K562 (cell line): ENCODE data around the gene ITPR1. TPM values are rescaled to one million over a fixed set of nuclear protein-coding genes. Genes with fewer than 3 reads are reported as not detected.

Experiments
- ATAC-seq: fragments of 200-7000 bp; cut with Tn5 transposase; 3 replicates; pipeline ENCODE4 v1.9.1; 2020; ENCODE audit warnings: moderate library complexity
- BruUV-seq: library from RNA; stranded (reverse); fragments of 400-500 nt; replicated peaks from 2 replicates; lab custom pipeline; 2021; lab: Mats Ljungman, UMichigan
- CTCF ChIA-PET: fragments of 300-600 bp; formaldehyde crosslinking; extraction: SDS; loops from one replicate; lab custom pipeline; 2021; ENCODE audit warnings: low intra/inter-chr PET ratio; lab: Yijun Ruan, JAX
- POLR2A ChIA-PET: fragments of 300-600, 350-650 bp; sonication (Branson Sonifier 250); formaldehyde crosslinking; extraction: SDS; loops from one replicate; lab custom pipeline; 2021; ENCODE audit warnings: antibody characterized with exemption, inconsistent platforms; lab: Yijun Ruan, JAX
- DNase-seq, 4 experiments: peaks; one replicate each; pipeline versions ENCODE4 v3.0.0 to v3.0.0-alpha.2; 2011 to 2018; ENCODE audit warnings: low spot score in 3 of 4, mixed read lengths in 3 of 4; ENCODE audit errors: extremely low read depth in 1 of 4
- FAIRE-seq: peaks from 2 replicates; lab custom pipeline; 2011; peaks lifted over from hg19 to GRCh38; lab: Jason Lieb, UNC
- H2AFZ ChIP-seq: 2 replicates; pipeline ENCODE4 v1.6.0; 2011; ENCODE audit warnings: low read depth, low read length, control low read depth, inconsistent platforms
- H3K27ac ChIP-seq: fragments of 200-600 bp; 3 replicates; pipeline ENCODE4 v1.8.0; 2011; ENCODE audit warnings: low read depth, mild to moderate bottlenecking, control low read depth, inconsistent platforms, low read length, moderate library complexity, mixed read lengths; ENCODE audit errors: extremely low read depth
- H3K27me3 ChIP-seq, 2 experiments: fragments of 300-600 bp in 1 of 2; 2 replicates in 1 of 2; 3 replicates in 1 of 2; pipeline versions ENCODE4 v1.6.0 to v1.8.0; 2011; ENCODE audit warnings: inconsistent platforms in 2 of 2, low read length in 2 of 2, mild to moderate bottlenecking in 1 of 2, mixed read lengths in 1 of 2, moderate library complexity in 1 of 2; ENCODE audit not compliant: control insufficient read depth in 2 of 2, insufficient read depth in 2 of 2
- H3K36me3 ChIP-seq: fragments of 300-600 bp; 3 replicates; pipeline ENCODE4 v1.8.0; 2011; ENCODE audit warnings: mild to moderate bottlenecking, low read length, inconsistent platforms; ENCODE audit not compliant: control insufficient read depth, insufficient read depth
- H3K4me1 ChIP-seq, 2 experiments: fragments of 200-600 bp in 1 of 2; replicated peaks in 1 of 2; 2 replicates in 1 of 2; 3 replicates in 1 of 2; pipeline versions ENCODE4 v1.5.1 to v1.8.0; 2011; ENCODE audit warnings: inconsistent platforms in 2 of 2, low read length in 2 of 2, mild to moderate bottlenecking in 1 of 2, mixed read lengths in 1 of 2, moderate library complexity in 1 of 2; ENCODE audit not compliant: control insufficient read depth in 2 of 2, insufficient read depth in 2 of 2
- H3K4me2 ChIP-seq: 2 replicates; pipeline ENCODE4 v1.6.1; 2011; ENCODE audit warnings: low read length, control low read depth, inconsistent platforms, mixed read lengths; ENCODE audit not compliant: insufficient read depth
- H3K4me3 ChIP-seq: fragments of 200-600 bp; sonication (generic), shearing (Covaris generic); 2 replicates; pipeline ENCODE4 v1.5.1; 2016; ENCODE audit warnings: control low read depth, inconsistent platforms
- H3K79me2 ChIP-seq: fragments of 200-600 bp; 3 replicates; pipeline ENCODE4 v1.8.0; 2011; ENCODE audit warnings: low read length, inconsistent platforms; ENCODE audit not compliant: control insufficient read depth, insufficient read depth
- H3K9ac ChIP-seq, 2 experiments: 2 replicates each; pipeline versions ENCODE4 v1.6.0 to v1.6.1; 2011; ENCODE audit warnings: low read depth in 2 of 2, low read length in 2 of 2, control low read depth in 1 of 2, inconsistent platforms in 1 of 2, mild to moderate bottlenecking in 1 of 2, mixed read lengths in 1 of 2; ENCODE audit not compliant: insufficient read depth in 1 of 2
- H3K9me1 ChIP-seq: one replicate; pipeline ENCODE4 v1.6.0; 2011; ENCODE audit warnings: inconsistent platforms, mild to moderate bottlenecking, low read length, moderate library complexity; ENCODE audit not compliant: control insufficient read depth, insufficient read depth
- H3K9me3 ChIP-seq: replicated peaks from 2 replicates; pipeline ENCODE4 v1.5.1; 2011; ENCODE audit warnings: low read depth, low read length, inconsistent platforms; ENCODE audit not compliant: control insufficient read depth, insufficient read depth
- H4K20me1 ChIP-seq: replicated peaks from 2 replicates; pipeline ENCODE4 v1.6.1; 2011; ENCODE audit warnings: low read length, inconsistent platforms, mixed read lengths; ENCODE audit not compliant: control insufficient read depth, insufficient read depth
- CBX1 ChIP-seq: sonication (generic); IDR thresholded peaks from 2 replicates; pipeline ENCODE4 v1.6.1; 2016; ENCODE audit warnings: antibody characterized with exemption, low read depth, mild to moderate bottlenecking
- FUS ChIP-seq: fragments of 200-400 bp; formaldehyde crosslinking; optimal IDR thresholded peaks from 2 replicates; pipeline ENCODE3; 2017; ENCODE audit warnings: low read depth, low read length
- GTF2E2 ChIP-seq: fragments of 200-800 bp; sonication (Bioruptor generic); IDR thresholded peaks from 2 replicates; pipeline ENCODE4 v1.6.1; 2016; ENCODE audit warnings: missing genetic modification characterization, missing compliant biosample characterization
- KAT2B ChIP-seq: IDR thresholded peaks from one replicate; pipeline ENCODE4 v1.6.1; 2012; ENCODE audit warnings: low read depth, mild to moderate bottlenecking, control low read depth, inconsistent platforms, low read length, moderate library complexity
- NCOA1 ChIP-seq: fragments of 450-650 bp; IDR thresholded peaks from 2 replicates; pipeline ENCODE4 v1.6.1; 2016; ENCODE audit warnings: low read depth
- PRMT5 ChIP-seq: sonication (generic); formaldehyde crosslinking; IDR thresholded peaks from 2 replicates; pipeline ENCODE4 v1.5.0; 2020; ENCODE audit warnings: missing genetic modification reagents
- SLC30A9 ChIP-seq: fragments of 250-450 bp; sonication (Bioruptor Pico); IDR thresholded peaks from 2 replicates; pipeline ENCODE4 v1.8.0; 2022; ENCODE audit warnings: mild to moderate bottlenecking, moderate library complexity
- SMAD3 ChIP-seq: fragments of 450-650 bp; formaldehyde crosslinking; conservative IDR thresholded peaks from 2 replicates; pipeline ENCODE4 v1.4.0; 2020; ENCODE audit warnings: mild to moderate bottlenecking
- SMARCB1 ChIP-seq: IDR thresholded peaks from 2 replicates; pipeline ENCODE4 v1.6.1; 2011; ENCODE audit warnings: improper control_type of control experiment, low read depth; ENCODE audit not compliant: insufficient read length
- SREBF2 ChIP-seq: sonication (generic); formaldehyde crosslinking; IDR thresholded peaks from 2 replicates; pipeline ENCODE4 v1.4.0; 2020; ENCODE audit warnings: mild to moderate bottlenecking, missing genetic modification reagents
- ZBTB7A ChIP-seq: IDR thresholded peaks from 2 replicates; pipeline ENCODE4 v1.6.1; 2011; ENCODE audit warnings: low read depth, mild to moderate bottlenecking, low read length, moderate library complexity, borderline replicate concordance; ENCODE audit not compliant: control insufficient read depth
- ZNF224 ChIP-seq: sonication (generic); formaldehyde crosslinking; IDR thresholded peaks from 2 replicates; pipeline ENCODE4 v1.8.0; 2022; ENCODE audit warnings: mild to moderate bottlenecking, missing genetic modification reagents
- WGBS: fragments of 100-300 bp; shearing (Covaris generic); methylation state at CpG from one replicate; pipeline ENCODE4 v1.1.6; 2016; ENCODE audit warnings: low coverage, mixed read lengths; ENCODE audit not compliant: insufficient coverage; ENCODE audit errors: missing lambda C conversion rate; 5-methylcytosine and 5-hydroxymethylcytosine counted together
- in situ Hi-C: fragments of 300-500 bp; cut with MboI; formaldehyde crosslinking; loops from 4 replicates; pipeline ENCODE4 v1.15.0; 2018; ENCODE audit warnings: inconsistent platforms, mixed read lengths
- intact Hi-C: fragments of 100-400 bp; cut with micrococcal nuclease; formaldehyde crosslinking; loops from 2 replicates; pipeline ENCODE4 v1.14.2; 2022
- polyA plus RNA-seq, 8 experiments: library from polyadenylated mRNA; depleted of rRNA in 4 of 8; stranded (reverse) in 5 of 8; unstranded in 3 of 8; fragments of >200 nt; fragmentation: Nextera tagmentation in 2 of 8; fragmentation: Illumina TruSeq in 1 of 8; extraction: Ambion mirVana in 2 of 8; extraction: Trizol in 1 of 8; gene quantifications; 2 replicates each; pipeline versions ENCODE4 v1.2.1 to v1.2.3, GENCODE V29; 2011 to 2014; ENCODE audit warnings: inconsistent platforms in 1 of 8, missing spikeins in 1 of 8
- total RNA-seq, 7 experiments: library from RNA; depleted of rRNA in 6 of 7; stranded (reverse); fragments of >200 nt in 6 of 7; fragmentation: Illumina TruSeq in 2 of 7; extraction: Trizol in 2 of 7; gene quantifications; 2 replicates each; pipeline versions ENCODE4 v1.2.1 to v1.2.3, GENCODE V29; 2011 to 2021; ENCODE audit warnings: low replicate concordance in 1 of 7
- TF ChIP-seq, protein P1 (sequence below): fragments of 450-650 bp; IDR thresholded peaks from 2 replicates; pipeline ENCODE4 v1.7.1; 2018; ENCODE audit warnings: mild to moderate bottlenecking, low read depth; ENCODE audit not compliant: partially characterized antibody
- TF ChIP-seq, protein P2 (sequence below): fragments of 450-650 bp; IDR thresholded peaks from 2 replicates; pipeline ENCODE4 v1.6.1; 2017; ENCODE audit warnings: antibody characterized with exemption
- TF ChIP-seq, protein P3 (sequence below): fragments of 450-650 bp; IDR thresholded peaks from 2 replicates; pipeline ENCODE4 v1.6.1; 2016; ENCODE audit warnings: missing biosample characterization, missing genetic modification characterization
- TF ChIP-seq, protein P4 (sequence below): sonication (generic); formaldehyde crosslinking; IDR thresholded peaks from 2 replicates; pipeline ENCODE4 v1.8.0; 2022; ENCODE audit warnings: mild to moderate bottlenecking, missing genetic modification reagents

ITPR1 gene
- total and polyA plus RNA-seq, 9 of the 15 experiments (the other 6 are each of a cell fraction or from before 2014, with no cell fraction given) = 22.4 to 40.0 (median 27.4) TPM

DNA sequence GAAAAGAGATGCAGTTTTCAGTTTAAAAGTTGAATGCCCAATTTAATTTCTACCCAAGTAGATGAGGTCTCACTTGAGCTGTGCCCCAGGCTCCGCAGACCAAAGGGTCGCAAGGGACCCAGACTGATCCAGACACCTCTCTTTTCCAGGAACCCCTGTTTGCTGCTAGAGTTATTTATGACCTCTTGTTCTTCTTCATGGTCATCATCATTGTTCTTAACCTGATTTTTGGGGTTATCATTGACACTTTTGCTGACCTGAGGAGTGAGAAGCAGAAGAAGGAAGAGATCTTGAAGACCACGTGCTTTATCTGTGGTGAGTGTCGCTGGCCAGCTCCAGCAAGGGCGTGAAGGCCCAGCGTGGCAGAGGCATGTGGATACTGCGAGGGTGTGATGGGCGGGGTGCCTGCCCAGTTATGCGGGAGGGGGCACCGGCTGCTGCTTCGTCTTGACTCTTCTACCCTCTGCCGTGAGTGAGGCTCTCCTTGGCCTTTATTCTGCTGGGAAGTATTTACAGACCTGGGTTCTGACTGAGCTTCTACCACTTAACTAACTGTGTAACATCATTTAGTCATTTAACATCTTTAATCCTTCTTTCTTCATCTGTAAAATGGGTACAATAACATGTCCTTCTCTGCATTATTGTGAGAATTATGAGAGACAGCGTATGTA lies 321.9 kb downstream of the ITPR1 start:
- peak in 3 of 4 experiments; percentile 62 to 70 (median 62) for DNase-seq
- H2AFZ ChIP-seq = peak overlapping the region; percentile 75
- H3K27me3 ChIP-seq = no peaks in the 10 kb centered on the region
- peak overlapping the region; percentile 79 to 88 for H3K9ac ChIP-seq
- H3K79me2 ChIP-seq = peaks cover 54% of the 10 kb centered on the region
- peak overlapping the region; percentile 75 for H3K4me2 ChIP-seq
- WGBS = 24% methylated on average over 13 of the region's 13 CpGs
- H3K4me3 ChIP-seq = peak overlapping the region; percentile 39
- TSS peak; percentile 66 for BruUV-seq
- no peaks in the 10 kb centered on the region for H4K20me1 ChIP-seq
- ChIA-PET CTCF (no interaction called here), POLR2A (interaction anchor here (0.6 to 4.9 kb wide), 19 partner anchors 8 to 322 kb away, joined by 3 to 61 read pairs (median 4); partner anchors contain the start of gene ITPR1)
- H3K36me3 ChIP-seq = peaks cover 42% of the 10 kb centered on the region
- H3K9me1 ChIP-seq = no peaks in the 10 kb centered on the region
- in situ Hi-C loops = loop anchor here (5.0 kb wide), 2 partner anchors 93 to 162 kb away; partner anchors contain the start of gene BHLHE40
- no peak for FAIRE-seq
- no peaks in the 10 kb centered on the region for H3K9me3 ChIP-seq
- intact Hi-C loops = loop anchor here (1.0 to 5.0 kb wide), 5 partner anchors 76 to 377 kb away; no protein-coding TSS in a partner anchor
- H3K27ac ChIP-seq = peak overlapping the region; percentile 93
- peak; percentile 16 for ATAC-seq
- H3K4me1 ChIP-seq = peaks cover 16 to 69% of the 10 kb centered on the region in 2 experiments
- TF ChIP-seq, protein P1, sequence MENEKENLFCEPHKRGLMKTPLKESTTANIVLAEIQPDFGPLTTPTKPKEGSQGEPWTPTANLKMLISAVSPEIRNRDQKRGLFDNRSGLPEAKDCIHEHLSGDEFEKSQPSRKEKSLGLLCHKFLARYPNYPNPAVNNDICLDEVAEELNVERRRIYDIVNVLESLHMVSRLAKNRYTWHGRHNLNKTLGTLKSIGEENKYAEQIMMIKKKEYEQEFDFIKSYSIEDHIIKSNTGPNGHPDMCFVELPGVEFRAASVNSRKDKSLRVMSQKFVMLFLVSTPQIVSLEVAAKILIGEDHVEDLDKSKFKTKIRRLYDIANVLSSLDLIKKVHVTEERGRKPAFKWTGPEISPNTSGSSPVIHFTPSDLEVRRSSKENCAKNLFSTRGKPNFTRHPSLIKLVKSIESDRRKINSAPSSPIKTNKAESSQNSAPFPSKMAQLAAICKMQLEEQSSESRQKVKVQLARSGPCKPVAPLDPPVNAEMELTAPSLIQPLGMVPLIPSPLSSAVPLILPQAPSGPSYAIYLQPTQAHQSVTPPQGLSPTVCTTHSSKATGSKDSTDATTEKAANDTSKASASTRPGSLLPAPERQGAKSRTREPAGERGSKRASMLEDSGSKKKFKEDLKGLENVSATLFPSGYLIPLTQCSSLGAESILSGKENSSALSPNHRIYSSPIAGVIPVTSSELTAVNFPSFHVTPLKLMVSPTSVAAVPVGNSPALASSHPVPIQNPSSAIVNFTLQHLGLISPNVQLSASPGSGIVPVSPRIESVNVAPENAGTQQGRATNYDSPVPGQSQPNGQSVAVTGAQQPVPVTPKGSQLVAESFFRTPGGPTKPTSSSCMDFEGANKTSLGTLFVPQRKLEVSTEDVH = no peak
- TF ChIP-seq, protein P2, sequence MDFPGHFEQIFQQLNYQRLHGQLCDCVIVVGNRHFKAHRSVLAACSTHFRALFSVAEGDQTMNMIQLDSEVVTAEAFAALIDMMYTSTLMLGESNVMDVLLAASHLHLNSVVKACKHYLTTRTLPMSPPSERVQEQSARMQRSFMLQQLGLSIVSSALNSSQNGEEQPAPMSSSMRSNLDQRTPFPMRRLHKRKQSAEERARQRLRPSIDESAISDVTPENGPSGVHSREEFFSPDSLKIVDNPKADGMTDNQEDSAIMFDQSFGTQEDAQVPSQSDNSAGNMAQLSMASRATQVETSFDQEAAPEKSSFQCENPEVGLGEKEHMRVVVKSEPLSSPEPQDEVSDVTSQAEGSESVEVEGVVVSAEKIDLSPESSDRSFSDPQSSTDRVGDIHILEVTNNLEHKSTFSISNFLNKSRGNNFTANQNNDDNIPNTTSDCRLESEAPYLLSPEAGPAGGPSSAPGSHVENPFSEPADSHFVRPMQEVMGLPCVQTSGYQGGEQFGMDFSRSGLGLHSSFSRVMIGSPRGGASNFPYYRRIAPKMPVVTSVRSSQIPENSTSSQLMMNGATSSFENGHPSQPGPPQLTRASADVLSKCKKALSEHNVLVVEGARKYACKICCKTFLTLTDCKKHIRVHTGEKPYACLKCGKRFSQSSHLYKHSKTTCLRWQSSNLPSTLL = no peak
- no peak for TF ChIP-seq GTF2E2
- TF ChIP-seq SREBF2 (CRISPR knock-in tag) = no peak
- TF ChIP-seq, protein P3, sequence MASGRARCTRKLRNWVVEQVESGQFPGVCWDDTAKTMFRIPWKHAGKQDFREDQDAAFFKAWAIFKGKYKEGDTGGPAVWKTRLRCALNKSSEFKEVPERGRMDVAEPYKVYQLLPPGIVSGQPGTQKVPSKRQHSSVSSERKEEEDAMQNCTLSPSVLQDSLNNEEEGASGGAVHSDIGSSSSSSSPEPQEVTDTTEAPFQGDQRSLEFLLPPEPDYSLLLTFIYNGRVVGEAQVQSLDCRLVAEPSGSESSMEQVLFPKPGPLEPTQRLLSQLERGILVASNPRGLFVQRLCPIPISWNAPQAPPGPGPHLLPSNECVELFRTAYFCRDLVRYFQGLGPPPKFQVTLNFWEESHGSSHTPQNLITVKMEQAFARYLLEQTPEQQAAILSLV = peak; percentile 80
- no peak for TF ChIP-seq SMAD3
- TF ChIP-seq KAT2B = no peak
- TF ChIP-seq NCOA1 = no peak
- TF ChIP-seq ZBTB7A = no peak
- TF ChIP-seq PRMT5 (CRISPR knock-in tag) = no peak
- TF ChIP-seq FUS = no peak
- no peak for TF ChIP-seq CBX1
- TF ChIP-seq ZNF224 (CRISPR knock-in tag) = no peak
- no peak for TF ChIP-seq SLC30A9
- TF ChIP-seq, protein P4, sequence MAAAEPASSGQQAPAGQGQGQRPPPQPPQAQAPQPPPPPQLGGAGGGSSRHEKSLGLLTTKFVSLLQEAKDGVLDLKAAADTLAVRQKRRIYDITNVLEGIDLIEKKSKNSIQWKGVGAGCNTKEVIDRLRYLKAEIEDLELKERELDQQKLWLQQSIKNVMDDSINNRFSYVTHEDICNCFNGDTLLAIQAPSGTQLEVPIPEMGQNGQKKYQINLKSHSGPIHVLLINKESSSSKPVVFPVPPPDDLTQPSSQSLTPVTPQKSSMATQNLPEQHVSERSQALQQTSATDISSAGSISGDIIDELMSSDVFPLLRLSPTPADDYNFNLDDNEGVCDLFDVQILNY (CRISPR knock-in tag) = no peak
- TF ChIP-seq SMARCB1 = no peak
